GM21825 (cell line): ENCODE data around the gene UBE2C.
"Not testable (repeated sequence)": the region's sequence is repeated elsewhere in the genome, so short reads cannot be mapped to it uniquely, and the experiment has no call there.

Source experiments
- ATAC-seq: cut with Tn5 transposase; IDR thresholded peaks from one replicate; pipeline ENCODE4 v1.9.1; 2021; ENCODE audit warnings: mild to moderate bottlenecking, moderate library complexity; ENCODE audit not compliant: unreplicated experiment

Gene UBE2C

DNA sequence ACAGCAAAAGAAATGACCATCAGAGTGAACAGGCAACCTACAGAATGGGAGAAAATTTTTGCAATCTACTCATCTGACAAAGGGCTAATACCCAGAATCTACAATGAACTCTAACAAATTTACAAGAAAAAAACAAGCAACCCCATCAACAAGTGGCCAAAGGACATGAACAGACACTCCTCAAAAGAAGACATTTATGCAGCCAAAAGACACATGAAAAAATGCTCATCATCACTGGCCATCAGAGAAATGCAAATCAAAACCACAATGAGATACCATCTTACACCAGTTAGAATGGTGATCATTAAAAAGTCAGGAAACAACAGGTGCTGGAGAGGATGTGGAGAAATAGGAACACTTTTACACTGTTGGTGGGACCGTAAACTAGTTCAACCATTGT is 14.9 kb upstream of the UBE2C start:
- not testable (repeated sequence) for ATAC-seq

GRCh38 chr20:45797955-45798354 is 14.5 kb upstream of the UBE2C start:
- ATAC-seq, result not testable (repeated sequence)

DNA sequence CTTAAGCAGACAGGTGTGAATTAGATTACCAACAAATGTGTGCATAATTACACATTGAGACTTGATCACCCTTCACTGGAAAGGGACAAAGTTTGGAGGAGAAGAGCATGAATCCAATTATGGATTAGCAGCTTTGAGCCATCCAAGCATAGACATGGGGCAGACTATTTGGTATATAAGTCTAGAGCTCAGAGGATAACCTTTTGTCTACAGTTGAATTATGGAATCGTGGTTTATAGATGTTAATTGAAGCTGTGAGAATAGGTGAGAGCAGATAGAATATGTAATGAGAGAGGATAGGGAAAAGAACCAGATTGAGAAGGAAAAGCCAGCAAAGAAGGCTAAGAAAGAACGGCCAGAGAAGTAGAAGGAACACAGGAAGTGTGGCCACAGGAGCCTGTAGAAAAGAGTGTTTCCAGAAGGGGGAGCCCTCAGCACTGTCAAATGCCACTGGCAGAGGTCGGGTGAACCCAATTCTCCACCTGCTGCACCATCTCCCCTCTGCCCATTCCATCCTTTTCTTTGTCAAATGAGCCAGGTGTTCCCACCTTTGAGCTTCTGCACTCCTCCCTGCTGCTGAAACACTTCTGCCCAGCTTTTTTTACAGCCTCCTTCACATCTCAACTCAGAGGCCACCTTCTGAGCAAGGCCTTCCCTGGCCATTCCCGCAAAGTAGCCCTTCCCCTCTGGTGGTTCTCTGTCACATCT is 13.4 kb upstream of the UBE2C start:
- no peak for ATAC-seq

GRCh38 chr20:45801851-45802250 is 10.6 kb upstream of the UBE2C start:
- ATAC-seq, result no peak

DNA sequence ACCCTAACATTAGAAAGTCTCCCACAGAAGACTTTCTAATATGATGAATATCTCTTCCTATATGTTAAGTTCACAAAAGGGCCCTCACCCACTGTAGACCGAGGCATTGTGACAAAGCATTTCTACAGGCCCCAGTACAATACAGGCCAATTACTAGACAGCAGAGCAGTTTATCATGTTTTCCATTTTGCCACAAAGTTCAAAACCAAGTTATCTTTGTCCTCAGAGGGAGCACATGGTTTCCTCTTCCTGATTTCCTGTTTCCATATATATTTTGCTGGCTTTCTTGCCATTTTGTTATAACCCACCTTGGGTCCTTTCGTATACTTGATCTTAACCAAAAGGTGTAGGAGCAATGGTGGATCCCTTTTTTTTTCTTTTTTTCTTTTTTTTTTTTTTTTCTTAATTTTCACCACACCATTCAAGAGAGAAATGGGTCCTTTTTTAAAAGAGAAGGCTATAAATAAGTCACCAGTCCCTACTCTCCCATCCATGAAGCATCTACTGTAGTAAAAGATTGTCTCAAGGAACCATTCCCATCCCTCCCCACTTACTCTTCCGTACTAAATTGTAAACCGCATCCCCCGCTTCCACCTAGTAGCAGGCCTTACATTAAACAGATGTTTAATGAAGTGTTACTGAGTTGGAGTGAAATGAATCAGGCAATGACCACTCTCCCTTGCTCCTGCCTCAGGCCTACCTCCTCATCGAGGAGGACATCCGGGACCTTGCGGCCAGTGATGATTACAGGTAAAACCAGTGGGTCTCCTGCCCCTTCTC is 2.1 kb upstream of the UBE2C start:
- ATAC-seq, result no peak

GRCh38 chr20:45813006-45813340 is 529 bp downstream of the UBE2C start:
- no peak for ATAC-seq

GRCh38 chr20:45813489-45813888 is 1.0 kb downstream of the UBE2C start:
- ATAC-seq, result no peak

DNA sequence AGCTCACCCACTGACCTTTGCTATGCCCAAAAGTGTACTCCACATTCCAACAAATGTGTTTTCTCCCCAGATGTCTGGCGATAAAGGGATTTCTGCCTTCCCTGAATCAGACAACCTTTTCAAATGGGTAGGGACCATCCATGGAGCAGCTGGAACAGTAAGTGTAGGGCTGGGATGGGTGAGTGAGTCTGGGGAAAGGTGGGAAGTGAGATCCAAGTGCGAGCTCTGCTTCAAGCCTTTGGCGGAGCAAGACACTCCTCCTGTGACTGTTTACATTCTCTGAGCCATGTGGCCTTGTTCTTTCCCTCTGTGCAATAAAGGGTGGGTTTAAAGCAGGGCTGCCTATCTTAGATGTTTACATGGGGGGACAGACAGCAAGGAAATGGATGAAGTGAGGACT is 1.9 kb downstream of the UBE2C start:
- ATAC-seq, result no peak

- ATAC-seq, result no peak
These were observed 4.5 kb downstream of the UBE2C start for GRCh38 chr20:45816951-45817350.

GRCh38 chr20:45817376-45818194 is 5.1 kb downstream of the UBE2C start:
- no peak for ATAC-seq

DNA sequence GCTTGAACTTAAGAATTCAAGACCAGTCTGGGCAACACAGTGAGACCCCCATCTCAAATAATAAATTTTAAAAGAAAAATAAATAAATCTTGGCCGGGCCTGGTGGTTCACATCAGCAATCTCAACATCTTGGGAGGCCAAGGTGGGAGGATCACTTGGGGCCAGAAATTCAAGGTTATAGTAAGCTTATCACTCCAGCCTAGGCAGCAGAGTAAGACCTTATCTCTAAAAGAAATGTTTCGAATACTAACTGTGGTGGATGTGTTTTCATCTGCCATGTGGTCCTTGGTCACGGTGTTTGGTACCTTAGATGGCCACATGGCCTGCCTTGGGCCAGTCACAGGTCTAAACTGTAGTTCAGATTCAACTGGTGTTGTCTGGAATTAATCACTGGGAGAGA is 5.8 kb downstream of the UBE2C start:
- ATAC-seq, result no peak

DNA sequence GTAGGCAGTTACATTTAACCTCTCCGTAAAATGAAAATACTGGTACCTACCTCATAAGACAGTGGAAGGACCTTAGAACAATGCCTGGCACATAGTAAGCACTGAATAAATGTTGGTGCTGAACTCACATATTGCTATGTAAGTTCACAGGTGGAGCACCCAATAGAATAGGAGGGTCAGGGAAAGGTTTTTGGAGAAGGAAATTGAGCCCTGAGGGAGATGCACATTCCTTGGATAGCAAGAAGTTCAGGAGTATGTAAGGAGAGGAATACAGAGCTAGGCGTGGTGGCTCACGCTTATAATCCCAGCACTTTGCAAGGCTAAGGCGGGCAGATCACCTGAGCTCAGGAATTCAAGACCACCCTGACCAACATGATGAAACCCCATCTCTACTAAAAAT is 7.0 kb downstream of the UBE2C start:
- no peak for ATAC-seq

- ATAC-seq, result no peak
These were observed 9.5 kb downstream of the UBE2C start for GRCh38 chr20:45821947-45822346.

DNA sequence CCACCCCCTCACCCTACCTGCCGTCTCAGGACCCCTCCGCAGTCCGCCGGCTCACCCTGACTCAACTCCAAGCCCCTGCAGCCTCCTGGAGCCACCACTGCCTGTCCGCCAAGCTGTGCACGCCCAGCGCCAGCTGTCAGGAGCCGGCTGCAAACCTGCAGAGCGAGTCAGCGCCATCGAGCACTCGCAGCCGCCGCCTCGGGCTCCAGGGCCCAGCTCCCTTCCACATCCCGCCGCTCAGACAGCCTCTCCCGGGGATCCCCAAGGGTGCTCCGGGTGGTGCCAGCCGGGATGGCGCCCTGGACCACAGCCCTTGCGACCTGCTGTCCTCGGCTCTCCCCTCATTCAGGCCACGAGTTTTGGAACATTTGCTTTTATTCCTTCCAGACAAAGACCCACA is 10.4 kb downstream of the UBE2C start:
- no peak for ATAC-seq

GRCh38 chr20:45823949-45824835 is 11.7 kb downstream of the UBE2C start:
- no peak for ATAC-seq

- no peak for ATAC-seq
These were observed 14.1 kb downstream of the UBE2C start for GRCh38 chr20:45826381-45827019.

DNA sequence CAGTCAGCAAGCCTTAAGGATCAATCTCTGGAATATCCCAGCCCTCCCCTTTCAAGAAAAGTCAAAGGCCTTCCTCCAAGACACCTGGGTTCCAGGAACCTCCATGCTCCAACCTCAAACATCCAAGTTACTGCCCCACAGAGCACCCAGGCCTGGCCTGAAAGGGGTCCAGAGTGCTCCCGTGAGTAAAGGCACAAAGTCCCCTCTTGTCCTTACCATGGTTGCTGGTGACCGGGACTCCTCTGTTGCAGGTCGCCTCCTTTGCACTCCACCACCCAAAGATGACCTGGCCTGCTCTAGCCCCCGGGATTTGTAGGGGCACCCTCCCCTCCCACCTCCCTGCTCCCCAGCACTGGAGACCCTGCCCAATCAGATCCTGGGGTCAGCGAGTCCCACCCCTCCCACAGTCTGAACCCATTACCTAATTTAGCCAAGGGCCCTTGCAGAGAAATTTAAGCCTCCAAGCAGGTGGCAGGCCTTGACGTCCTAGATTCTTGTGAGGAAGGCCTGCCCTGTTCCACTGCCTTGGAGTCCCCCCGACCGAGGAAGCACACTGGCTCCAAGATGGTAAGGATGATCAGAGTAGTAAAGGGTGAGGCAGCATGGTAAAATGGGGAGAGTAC is 14.7 kb downstream of the UBE2C start, which contains the start of gene TNNC2:
TNNC2 (minus strand) TSS at position 283 of the 623 bp plus-strand sequence; CDS start at position 219, 64 bp downstream.
- no peak for ATAC-seq

DNA sequence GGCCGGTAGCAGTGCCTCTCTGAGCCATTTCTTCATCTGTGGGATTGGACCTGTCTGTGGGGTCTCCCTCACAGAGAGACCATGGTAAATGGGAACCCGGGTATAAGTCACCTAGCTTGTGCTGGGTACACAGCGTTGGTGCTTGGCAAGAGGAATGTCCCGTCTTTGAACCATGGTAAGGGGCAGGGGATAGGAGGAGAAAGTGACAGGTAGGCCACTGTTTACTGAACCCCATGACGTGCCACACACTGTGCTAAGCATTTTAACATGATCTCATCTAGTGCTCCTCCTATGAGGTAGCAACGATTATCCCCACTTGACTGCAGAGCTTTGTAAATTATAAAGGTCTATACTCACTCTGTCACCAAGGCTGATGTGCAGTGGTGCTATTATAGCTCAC is 15.3 kb downstream of the UBE2C start:
- ATAC-seq, result no peak

GRCh38 chr20:45828589-45828988 is 16.1 kb downstream of the UBE2C start:
- no peak for ATAC-seq

GRCh38 chr20:45829673-45830106 is 17.2 kb downstream of the UBE2C start:
- not testable (repeated sequence) for ATAC-seq
